Measurements from ENCODE around the gene VAV2.

- TF ChIP-seq POLR2A (IDR thresholded peaks at IDR 0.05): no peak
- TF ChIP-seq CTCF (IDR thresholded peaks at IDR 0.05): no peak
Observed at GRCh38 chr9:133876836-133877235, 115.3 kb downstream of the VAV2 start.

Measured in uterus (tissue), 2 donors.